NT2/D1 (cell line): ENCODE measurements around the gene FPGS.

ENCODE experiments used
- DNase-seq: peaks from one replicate; pipeline ENCODE4 v3.0.0-alpha.2; 2011; ENCODE audit warnings: low read depth, low spot score
- H3K27me3 ChIP-seq: 2 replicates; pipeline ENCODE4 v1.6.0; 2011; ENCODE audit warnings: mild to moderate bottlenecking; ENCODE audit not compliant: insufficient read length, insufficient read depth
- H3K36me3 ChIP-seq: 2 replicates; pipeline ENCODE4 v1.6.1; 2011; ENCODE audit warnings: mild to moderate bottlenecking, low read length, mixed read lengths; ENCODE audit not compliant: insufficient read depth, insufficient read length
- H3K4me1 ChIP-seq: 2 replicates; pipeline ENCODE4 v1.5.1; 2011; ENCODE audit not compliant: insufficient read depth, insufficient read length
- H3K4me3 ChIP-seq: 2 replicates; pipeline ENCODE4 v1.5.1; 2011; ENCODE audit warnings: low read depth; ENCODE audit not compliant: insufficient read length
- H3K9ac ChIP-seq: 2 replicates; pipeline ENCODE4 v1.6.0; 2011; ENCODE audit warnings: low read depth; ENCODE audit not compliant: insufficient read length
- H3K9me3 ChIP-seq: 2 replicates; pipeline ENCODE4 v1.5.1; 2011; ENCODE audit warnings: mild to moderate bottlenecking, low read length; ENCODE audit not compliant: insufficient read depth
- SUZ12 ChIP-seq: IDR thresholded peaks from 2 replicates; pipeline ENCODE4 v1.6.1; 2011; ENCODE audit not compliant: insufficient read length, insufficient read depth; ENCODE audit errors: extremely low read depth
- YY1 ChIP-seq: IDR thresholded peaks from 2 replicates; pipeline ENCODE4 v1.6.1; 2011; ENCODE audit not compliant: insufficient read length, insufficient read depth
- ZNF274 ChIP-seq: IDR thresholded peaks from 2 replicates; pipeline ENCODE4 v1.6.1; 2011; ENCODE audit warnings: mild to moderate bottlenecking, low read depth, low read length

FPGS gene

GRCh38 chr9:127770905-127771569 is 31.6 kb upstream of the FPGS start:
- Histone ChIP-seq H3K9me3 (no peaks in the 10 kb centered on the region), H3K36me3 (peaks cover 3% of the 10 kb centered on the region), H3K9ac (peak overlapping the region; percentile 68), H3K4me3 (peak overlapping the region; percentile 56), H3K27me3 (no peaks in the 10 kb centered on the region), H3K4me1 (peaks cover 33% of the 10 kb centered on the region)
- peak; percentile 98 for DNase-seq
- no peak for TF ChIP-seq ZNF274
- no peak for TF ChIP-seq YY1
- TF ChIP-seq SUZ12, result no peak

DNA sequence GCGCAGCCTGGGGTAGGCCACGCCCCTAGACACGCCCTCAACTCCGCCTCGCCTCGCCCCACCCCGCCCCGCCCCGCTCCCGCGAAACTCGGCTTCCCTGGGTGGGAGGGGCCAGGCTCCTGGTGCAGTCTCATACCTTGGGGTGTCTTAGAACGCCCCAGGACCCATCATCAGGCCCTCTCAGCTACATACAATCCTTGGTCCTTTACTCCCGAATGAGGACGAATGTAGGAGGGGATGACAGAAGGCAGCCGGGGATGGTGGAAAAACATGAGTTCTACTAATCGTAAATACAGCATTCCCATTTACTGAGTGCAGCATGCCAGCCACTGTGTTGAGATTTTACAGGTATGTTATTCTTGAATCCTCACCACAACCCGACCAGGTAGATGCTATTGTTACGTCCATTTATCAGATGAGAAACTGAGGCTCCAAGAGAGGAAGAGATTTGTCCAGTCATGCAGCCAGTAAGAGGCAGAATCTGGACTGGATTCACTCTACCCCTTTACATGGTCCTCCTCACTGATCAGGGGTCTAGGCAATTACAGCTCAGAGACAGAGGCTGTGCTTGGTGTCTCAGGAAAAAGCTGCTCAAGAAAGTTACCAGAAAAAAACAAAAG is 31.0 kb upstream of the FPGS start:
- Histone ChIP-seq H3K4me3 (peak overlapping the region; percentile 18), H3K4me1 (peaks cover 36% of the 10 kb centered on the region), H3K27me3 (no peaks in the 10 kb centered on the region), H3K36me3 (peaks cover 3% of the 10 kb centered on the region), H3K9ac (peak overlapping the region; percentile 39), H3K9me3 (no peaks in the 10 kb centered on the region)
- TF ChIP-seq YY1, result no peak
- no peak for TF ChIP-seq ZNF274
- TF ChIP-seq SUZ12, result no peak
- no peak for DNase-seq

- peaks cover 33% of the 10 kb centered on the region for H3K4me1 ChIP-seq
- DNase-seq, result no peak
These were observed 30.1 kb upstream of the FPGS start for GRCh38 chr9:127772603-127773002.

DNA sequence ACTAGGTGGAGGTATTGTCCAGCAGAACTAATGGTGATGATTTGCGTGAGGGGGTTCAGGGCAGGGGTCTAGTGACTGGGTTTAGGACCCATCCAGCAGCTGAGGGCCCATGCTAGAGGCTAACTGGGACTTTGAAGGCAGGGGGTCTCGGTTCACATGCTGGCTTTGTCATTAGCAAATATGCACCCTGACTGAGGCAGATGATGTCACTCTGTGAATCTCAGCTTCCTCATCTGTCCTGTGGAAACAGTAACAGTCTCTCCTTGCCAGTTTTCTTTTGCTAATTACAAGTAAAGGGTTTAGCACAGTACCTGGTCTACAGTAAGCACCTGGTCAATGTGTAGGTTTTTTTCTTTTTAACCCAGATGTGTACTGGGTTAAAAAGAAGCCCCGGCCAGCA is 29.4 kb upstream of the FPGS start:
- Histone ChIP-seq H3K4me1 (peaks cover 29% of the 10 kb centered on the region), H3K9me3 (no peaks in the 10 kb centered on the region)

More at GRCh38 chr9:127772603-127773002, 30.1 kb upstream of the FPGS start:
- Histone ChIP-seq H3K36me3 (no peaks in the 10 kb centered on the region), H3K27me3 (no peaks in the 10 kb centered on the region), H3K9ac (no peak overlapping the region), H3K9me3 (no peaks in the 10 kb centered on the region), H3K4me3 (no peak overlapping the region)
- TF ChIP-seq YY1 (no peak), SUZ12 (no peak), ZNF274 (no peak)

GRCh38 chr9:127773981-127774380 is 28.7 kb upstream of the FPGS start:
- no peaks in the 10 kb centered on the region for H3K9me3 ChIP-seq
- peaks cover 34% of the 10 kb centered on the region for H3K4me1 ChIP-seq
- no peak for TF ChIP-seq SUZ12
- no peak for TF ChIP-seq YY1
- TF ChIP-seq ZNF274, result no peak

More for the DNA sequence above, 29.4 kb upstream of the FPGS start:
- TF ChIP-seq ZNF274 (no peak), SUZ12 (no peak), YY1 (no peak)
- H3K27me3 ChIP-seq, result no peaks in the 10 kb centered on the region
- H3K4me3 ChIP-seq, result no peak overlapping the region
- H3K9ac ChIP-seq, result peak overlapping the region; percentile 51
- no peak for DNase-seq
- no peaks in the 10 kb centered on the region for H3K36me3 ChIP-seq

GRCh38 chr9:127776195-127776923 is 26.3 kb upstream of the FPGS start:
- Histone ChIP-seq H3K27me3 (no peaks in the 10 kb centered on the region), H3K9me3 (no peaks in the 10 kb centered on the region), H3K4me1 (peaks cover 36% of the 10 kb centered on the region), H3K9ac (peak overlapping the region; percentile 4), H3K36me3 (no peaks in the 10 kb centered on the region), H3K4me3 (no peak overlapping the region)
- TF ChIP-seq YY1 (no peak), SUZ12 (no peak), ZNF274 (no peak)
- peak; percentile 56 for DNase-seq

More at GRCh38 chr9:127773981-127774380, 28.7 kb upstream of the FPGS start:
- no peak for DNase-seq
- Histone ChIP-seq H3K9ac (peak overlapping the region; percentile 51), H3K27me3 (no peaks in the 10 kb centered on the region), H3K36me3 (no peaks in the 10 kb centered on the region), H3K4me3 (no peak overlapping the region)

- DNase-seq, result no peak
These were observed 25.8 kb upstream of the FPGS start for GRCh38 chr9:127776924-127777289.

More at GRCh38 chr9:127776924-127777289, 25.8 kb upstream of the FPGS start:
- TF ChIP-seq YY1 (no peak), SUZ12 (no peak), ZNF274 (no peak)
- Histone ChIP-seq H3K27me3 (no peaks in the 10 kb centered on the region), H3K36me3 (no peaks in the 10 kb centered on the region), H3K4me1 (peaks cover 33% of the 10 kb centered on the region), H3K9me3 (no peaks in the 10 kb centered on the region), H3K9ac (peak overlapping the region; percentile 4), H3K4me3 (no peak overlapping the region)
